Vagina (tissue), 2 donors: ENCODE results near the gene USP10.

ENCODE experiments used
- CTCF ChIP-seq, 3 experiments: fragments of 450-650 bp in 2 of 3; fragments of 200-600 bp in 1 of 3; sonication (generic) in 1 of 3; IDR thresholded peaks; one replicate each; pipeline ENCODE4 v1.5.1; 2017 to 2019; ENCODE audit warnings: antibody characterized with exemption in 3 of 3, mild to moderate bottlenecking in 2 of 3, moderate library complexity in 2 of 3
- POLR2A ChIP-seq, 2 donors: fragments of 450-650 bp; IDR thresholded peaks; one replicate each; pipeline ENCODE4 v1.6.1; 2017; ENCODE audit warnings: antibody characterized with exemption in 2 of 2, mild to moderate bottlenecking in 2 of 2, moderate library complexity in 2 of 2

- TF ChIP-seq POLR2A (IDR thresholded peaks at IDR 0.05) (no peak), CTCF (IDR thresholded peaks at IDR 0.05) (no peak)
Measured at GRCh38 chr16:84654238-84654637, 45.6 kb upstream of the USP10 start.
